ENCODE results near the gene PLAAT4.
A peak's percentile ranks its signal among the peaks of the same experiment; 100 is the strongest.

The PLAAT4 gene

DNA sequence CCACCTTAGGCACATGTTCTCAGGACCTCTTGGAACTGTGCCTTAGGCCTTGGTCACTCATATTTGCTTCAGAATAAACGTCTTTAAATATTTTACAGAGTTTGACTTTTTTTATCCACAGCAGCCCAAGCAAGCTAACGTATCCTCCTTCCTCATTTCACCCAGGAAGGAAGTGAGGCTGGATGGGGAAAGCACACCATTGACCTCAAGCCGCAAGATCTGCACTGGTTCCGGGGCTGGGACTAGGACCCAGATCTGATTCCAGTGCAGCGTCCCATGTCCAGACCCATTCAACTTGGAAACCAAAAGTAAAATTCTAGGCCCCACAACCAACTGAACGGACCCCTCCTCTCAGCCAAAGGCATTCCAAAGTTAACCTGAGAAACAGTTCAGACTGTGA is 33.1 kb upstream of the PLAAT4 start:
- Histone ChIP-seq H2AFZ (ENCODE audit: low read depth) (no peak overlapping the region), H3K27ac (no peak overlapping the region), H3K4me3 (IDR thresholded peaks at IDR 0.05; ENCODE audit: insufficient read depth, low read depth, low read length) (no peak overlapping the region), H3K4me2 (peak overlapping the region; percentile 58; the same call in 1 of the 2 replicates), H3K79me2 (ENCODE audit: insufficient read depth, low read depth) (no peaks in the 10 kb centered on the region), H3K4me1 (ENCODE audit: low read depth, poor library complexity, severe bottlenecking) (peaks cover 51% of the 10 kb centered on the region), H4K20me1 (ENCODE audit: insufficient read depth) (no peaks in the 10 kb centered on the region), H3K36me3 (ENCODE audit: insufficient read depth) (no peaks in the 10 kb centered on the region), H3K27me3 (ENCODE audit: insufficient read depth, low read depth) (no peaks in the 10 kb centered on the region), H3K9ac (no peak overlapping the region)
- TF ChIP-seq, protein P1, sequence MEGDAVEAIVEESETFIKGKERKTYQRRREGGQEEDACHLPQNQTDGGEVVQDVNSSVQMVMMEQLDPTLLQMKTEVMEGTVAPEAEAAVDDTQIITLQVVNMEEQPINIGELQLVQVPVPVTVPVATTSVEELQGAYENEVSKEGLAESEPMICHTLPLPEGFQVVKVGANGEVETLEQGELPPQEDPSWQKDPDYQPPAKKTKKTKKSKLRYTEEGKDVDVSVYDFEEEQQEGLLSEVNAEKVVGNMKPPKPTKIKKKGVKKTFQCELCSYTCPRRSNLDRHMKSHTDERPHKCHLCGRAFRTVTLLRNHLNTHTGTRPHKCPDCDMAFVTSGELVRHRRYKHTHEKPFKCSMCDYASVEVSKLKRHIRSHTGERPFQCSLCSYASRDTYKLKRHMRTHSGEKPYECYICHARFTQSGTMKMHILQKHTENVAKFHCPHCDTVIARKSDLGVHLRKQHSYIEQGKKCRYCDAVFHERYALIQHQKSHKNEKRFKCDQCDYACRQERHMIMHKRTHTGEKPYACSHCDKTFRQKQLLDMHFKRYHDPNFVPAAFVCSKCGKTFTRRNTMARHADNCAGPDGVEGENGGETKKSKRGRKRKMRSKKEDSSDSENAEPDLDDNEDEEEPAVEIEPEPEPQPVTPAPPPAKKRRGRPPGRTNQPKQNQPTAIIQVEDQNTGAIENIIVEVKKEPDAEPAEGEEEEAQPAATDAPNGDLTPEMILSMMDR (conservative IDR thresholded peaks at IDR 0.05; ENCODE audit: low read depth, low read length) = no peak

DNA sequence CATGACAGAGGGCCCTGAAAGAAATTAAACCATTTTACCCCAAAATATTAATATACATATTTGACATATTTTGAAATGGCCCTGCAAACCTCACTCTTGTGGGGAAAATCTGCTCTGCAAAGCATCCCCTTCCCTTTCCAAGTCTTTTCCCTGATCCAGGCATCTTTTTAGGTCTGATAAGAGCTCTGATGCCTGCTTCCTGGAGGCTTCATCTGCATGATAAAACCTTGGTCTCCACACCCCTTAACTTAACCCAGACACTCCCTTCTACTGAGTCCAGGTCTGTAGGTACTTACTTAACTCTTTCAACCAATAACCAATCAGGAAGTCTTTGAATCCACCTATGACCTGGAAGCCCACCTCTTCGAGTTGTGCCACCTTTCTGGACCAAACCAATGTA is 32.6 kb upstream of the PLAAT4 start:
- Histone ChIP-seq H3K27ac (no peak overlapping the region), H3K79me2 (ENCODE audit: insufficient read depth, low read depth) (no peaks in the 10 kb centered on the region)

DNA sequence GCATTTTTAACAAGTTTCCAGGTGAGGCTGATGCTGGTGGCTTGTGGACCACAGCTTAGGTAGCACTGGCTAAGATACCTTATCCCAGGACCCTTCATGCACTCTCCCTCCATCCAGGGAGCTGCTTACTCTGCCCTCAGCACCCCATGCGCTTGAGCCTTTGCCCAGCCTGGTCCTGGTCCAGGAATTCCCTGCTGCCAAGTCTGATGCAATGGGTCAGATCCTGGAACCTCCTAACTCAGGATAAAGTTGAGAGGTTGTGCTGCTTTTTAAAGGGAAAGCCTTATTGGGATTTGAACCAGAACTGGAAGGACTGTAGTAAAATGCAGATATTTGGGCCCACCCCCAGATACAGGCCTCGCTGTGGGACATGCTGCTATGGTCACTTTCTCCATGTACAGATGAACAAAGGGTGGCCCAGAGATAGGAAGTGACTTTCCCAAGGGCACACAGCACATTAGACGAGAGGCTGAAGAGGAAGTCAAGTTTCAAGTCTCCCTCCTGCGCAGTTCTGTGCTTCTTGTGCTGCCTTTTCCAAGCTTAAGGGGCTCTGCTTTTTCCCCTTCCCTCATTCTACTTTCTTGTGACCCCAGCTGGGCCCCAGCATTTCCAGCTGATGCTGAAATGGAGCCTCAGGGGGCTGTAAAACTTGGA is 31.5 kb upstream of the PLAAT4 start:
- no peak overlapping the region for H3K9ac ChIP-seq

More for the DNA sequence above, 32.6 kb upstream of the PLAAT4 start:
- Histone ChIP-seq H3K4me1 (ENCODE audit: low read depth, poor library complexity, severe bottlenecking) (peaks cover 51% of the 10 kb centered on the region), H3K27me3 (ENCODE audit: insufficient read depth, low read depth) (no peaks in the 10 kb centered on the region), H3K9ac (no peak overlapping the region), H3K36me3 (ENCODE audit: insufficient read depth) (no peaks in the 10 kb centered on the region), H3K4me2 (no peak overlapping the region), H3K4me3 (IDR thresholded peaks at IDR 0.05; ENCODE audit: insufficient read depth, low read depth, low read length) (no peak overlapping the region), H2AFZ (ENCODE audit: low read depth) (no peak overlapping the region), H4K20me1 (ENCODE audit: insufficient read depth) (no peaks in the 10 kb centered on the region)
- TF ChIP-seq, protein P1 (conservative IDR thresholded peaks at IDR 0.05; ENCODE audit: low read depth, low read length) = no peak

DNA sequence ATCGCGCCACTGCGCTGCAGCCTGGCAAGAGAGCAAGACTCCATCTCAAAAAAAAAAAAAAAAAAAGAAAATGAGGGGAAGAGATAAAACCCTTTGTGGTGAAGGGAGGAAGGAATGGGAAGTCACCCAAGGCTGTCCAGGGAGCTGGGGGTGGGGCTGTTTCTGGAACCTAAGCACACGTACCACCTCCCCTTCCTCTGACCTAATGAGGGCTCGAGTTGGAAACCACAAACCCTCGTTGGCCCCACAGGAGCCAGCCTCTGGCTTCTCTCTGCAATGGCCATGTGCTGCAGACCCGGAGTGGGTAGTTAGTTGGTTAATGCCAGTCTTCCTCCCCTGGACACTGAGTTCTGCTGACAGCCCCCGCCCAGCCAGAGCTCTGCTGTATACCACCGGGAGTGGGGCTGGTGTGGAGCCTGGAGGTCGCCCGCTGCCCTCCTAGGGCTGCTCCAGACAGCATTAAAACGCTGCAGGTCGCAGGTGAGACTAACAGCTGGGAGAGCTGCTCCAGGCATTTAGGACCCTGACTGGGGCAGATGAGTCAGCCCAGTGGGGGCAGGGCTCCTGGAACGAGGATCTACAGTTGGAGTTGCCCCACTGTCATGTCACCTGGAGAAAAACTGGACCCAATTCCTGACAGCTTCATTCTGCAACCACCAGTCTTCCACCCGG is 30.6 kb upstream of the PLAAT4 start, which contains the start of gene LGALS12:
LGALS12 (plus strand) TSS at position 228 of the 672 bp plus-strand sequence; CDS start at position 603, 375 bp downstream.
- no peak within 1 kb of the TSS for H3K9ac ChIP-seq
- H2AFZ ChIP-seq (ENCODE audit: low read depth) = peak within 1 kb of the TSS; percentile 44; the same call in 1 of the 2 replicates
- H3K4me1 ChIP-seq (ENCODE audit: low read depth, poor library complexity, severe bottlenecking) = peaks cover 51% of the 10 kb centered on the region
- no peaks in the 10 kb centered on the region for H3K36me3 ChIP-seq (ENCODE audit: insufficient read depth)
- H3K27ac ChIP-seq = no peak within 1 kb of the TSS
- no peaks in the 10 kb centered on the region for H3K79me2 ChIP-seq (ENCODE audit: insufficient read depth, low read depth)
- H3K4me3 ChIP-seq (IDR thresholded peaks at IDR 0.05; ENCODE audit: insufficient read depth, low read depth, low read length) = no peak within 1 kb of the TSS
- TF ChIP-seq, protein P1 (conservative IDR thresholded peaks at IDR 0.05; ENCODE audit: low read depth, low read length) = no peak
- no peaks in the 10 kb centered on the region for H3K27me3 ChIP-seq (ENCODE audit: insufficient read depth, low read depth)
- H3K4me2 ChIP-seq = peak within 1 kb of the TSS; percentile 39
- H4K20me1 ChIP-seq (ENCODE audit: insufficient read depth) = no peaks in the 10 kb centered on the region

More for the DNA sequence above, 31.5 kb upstream of the PLAAT4 start:
- no peaks in the 10 kb centered on the region for H3K79me2 ChIP-seq (ENCODE audit: insufficient read depth, low read depth)
- H2AFZ ChIP-seq (ENCODE audit: low read depth) = no peak overlapping the region
- H4K20me1 ChIP-seq (ENCODE audit: insufficient read depth) = no peaks in the 10 kb centered on the region
- TF ChIP-seq, protein P1 (conservative IDR thresholded peaks at IDR 0.05; ENCODE audit: low read depth, low read length) = no peak
- H3K27me3 ChIP-seq (ENCODE audit: insufficient read depth, low read depth) = no peaks in the 10 kb centered on the region
- no peak overlapping the region for H3K27ac ChIP-seq
- H3K4me3 ChIP-seq (IDR thresholded peaks at IDR 0.05; ENCODE audit: insufficient read depth, low read depth, low read length) = no peak overlapping the region
- H3K4me2 ChIP-seq = no peak overlapping the region; the same call in 1 of the 2 replicates
- peaks cover 51% of the 10 kb centered on the region for H3K4me1 ChIP-seq (ENCODE audit: low read depth, poor library complexity, severe bottlenecking)
- H3K36me3 ChIP-seq (ENCODE audit: insufficient read depth) = no peaks in the 10 kb centered on the region

Data from KMS-11 (cell line).